Heart right ventricle (tissue), 16 donors: Measurements from ENCODE around the gene EFNA5. TPM values are rescaled to one million over a fixed set of nuclear protein-coding genes. Genes with fewer than 3 reads are reported as not detected.

Experiments
- ATAC-seq, 8 donors: fragments of 200-7000 bp; cut with Tn5 transposase; one replicate each; pipeline ENCODE4 v1.9.1; 2020; ENCODE audit warnings: mild to moderate bottlenecking in 8 of 8, moderate library complexity in 8 of 8, moderate number of reproducible peaks in 1 of 8
- DNase-seq, 2 donors: peaks; one replicate each; pipeline ENCODE4 v3.0.0-alpha.2; 2020
- H3K27ac ChIP-seq, 10 donors: fragments of 200-600 bp; sonication (generic) in 2 of 10; one replicate each; pipeline versions ENCODE4 v1.5.0 to v1.8.0; 2020 to 2022; ENCODE audit warnings: mild to moderate bottlenecking in 3 of 10
- H3K27me3 ChIP-seq, 7 donors: fragments of 200-600 bp; one replicate each; pipeline ENCODE4 v1.8.0; 2021 to 2022; ENCODE audit warnings: mild to moderate bottlenecking in 2 of 7
- H3K36me3 ChIP-seq, 9 donors: fragments of 200-600 bp; sonication (generic) in 1 of 9; one replicate each; pipeline versions ENCODE4 v1.5.0 to v1.8.0; 2020 to 2022; ENCODE audit warnings: mild to moderate bottlenecking in 2 of 9
- H3K4me1 ChIP-seq, 9 donors: fragments of 200-600 bp; sonication (generic) in 1 of 9; one replicate each; pipeline versions ENCODE4 v1.5.0 to v1.8.0; 2020 to 2022; ENCODE audit warnings: mild to moderate bottlenecking in 4 of 9
- H3K4me3 ChIP-seq, 10 donors: fragments of 200-600 bp; sonication (generic) in 2 of 10; one replicate each; pipeline versions ENCODE4 v1.5.0 to v1.8.0; 2020 to 2022; ENCODE audit warnings: mild to moderate bottlenecking in 7 of 10, moderate library complexity in 2 of 10
- H3K9me3 ChIP-seq, 11 donors: fragments of 200-600 bp in 10 of 11; sonication (generic) in 2 of 11; one replicate each; pipeline versions ENCODE4 v1.5.0 to v1.8.0; 2013 to 2022; ENCODE audit warnings: mild to moderate bottlenecking in 2 of 11, control low read depth in 1 of 11, moderate library complexity in 1 of 11
- CTCF ChIP-seq, 9 donors: fragments of 200-600 bp; sonication (generic) in 2 of 9; IDR thresholded peaks; one replicate each; pipeline versions ENCODE4 v1.5.0 to v1.8.0; 2021 to 2022; ENCODE audit warnings: antibody characterized with exemption in 9 of 9, mild to moderate bottlenecking in 5 of 9, moderate library complexity in 1 of 9
- WGBS, 2 donors: extraction: QIAGEN DNeasy Blood & Tissue Kit; methylation state at CpG; one replicate each; pipeline ENCODE4 v1.1.7; 2013; ENCODE audit warnings: inconsistent platforms in 1 of 2; 5-methylcytosine and 5-hydroxymethylcytosine counted together
- intact Hi-C, 10 donors: fragments of 100-400 bp; cut with DNase I; formaldehyde crosslinking; loops; one replicate each; pipeline versions ENCODE4 v1.11.1 to v1.14.2; 2022
- polyA plus RNA-seq, 2 donors: library from polyadenylated mRNA; stranded (reverse); fragments of 200-250 nt; gene quantifications; one replicate each; pipeline ENCODE4 v1.2.3, GENCODE V29; 2013
- total RNA-seq, 10 donors: library from RNA; stranded (reverse); fragmentation: NEBNext Ultra II Directional in 3 of 10; extraction: Animal tissue kit (Norgen Biotek cat#: 25700) in 3 of 10; gene quantifications; one replicate each; pipeline versions ENCODE4 v1.2.1 to v1.2.4, GENCODE V29; 2021 to 2023
- donor health status: Arrhythmogenic right ventricular cardiomyopathy.
- donor health status: ischemic (EF 13 %, LVEDD 7.1; RV severe dilation, severe dysfunction).
- donor health status: healthy with polysubstance abuse.
- donor health status: DM: no; HTN: yes; CAD: no.
- donor health status: DM: no; HTN: no; CAD: no.
- donor health status: ischemic (EF 25% LVEDD 6.9; RV normal size, moderate dysfunction).
- donor health status: ischemic (EF 25% LVEDD 5.7; RV mildly dilated, moderate dysfunction).
- donor health status: healthy.
- donor health status: DM: yes; HTN: yes; CAD: no.
- donor health status: Ischemic cardiomyopathy.
- donor health status: ischemic (EF 35%, LVEDD 5.7; RV mildly dilated, moderate dysfunction).
- donor health status: nonischemic (EF 11% LVEDD 7.7; RV severe dilation, severe dysfunction).
- donor health status: DM: yes; HTN: yes; CAD: no.
- donor health status: PGD.
- donor health status: ischemic (EF 29% LVEDD 5.4; RV normal size, mild dysfunction).
- donor health status: nonischemic (EF 23%, LVEDD 6.1; RV moderate dilation, normal function).

The EFNA5 gene
- total and polyA plus RNA-seq, 12 donors = 6.9 to 49.4 (median 33.9) TPM

DNA sequence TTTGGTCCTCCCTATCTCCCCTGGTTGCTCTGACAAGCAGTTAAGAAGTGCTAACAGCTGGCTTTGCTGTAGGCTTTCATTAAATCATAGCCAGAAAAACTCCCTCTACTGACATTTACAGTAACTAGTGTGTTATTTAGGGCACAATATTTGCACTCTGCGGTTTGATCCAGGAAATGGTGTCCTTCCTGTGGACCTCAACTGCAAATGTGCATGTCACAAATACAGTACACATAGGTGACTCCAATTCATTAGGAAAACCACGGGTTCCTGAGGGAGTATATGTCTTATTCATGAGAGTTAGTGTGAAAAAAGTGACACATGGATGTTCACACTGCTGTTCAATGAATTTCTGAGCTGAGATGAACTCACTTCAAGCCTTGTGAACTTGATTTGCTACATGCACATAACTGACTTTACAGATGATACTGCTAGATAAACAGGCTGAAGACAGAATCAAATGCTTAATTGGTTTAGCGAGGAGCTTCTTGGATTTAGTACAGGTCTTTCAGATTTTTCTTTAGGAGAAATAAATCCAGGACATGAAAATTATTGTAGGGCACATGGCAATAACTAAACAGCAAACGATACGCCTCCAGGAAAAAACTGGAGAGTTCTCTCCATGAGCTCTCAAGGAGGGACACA is 281.5 kb downstream of the EFNA5 start:
- H3K4me1 ChIP-seq = peaks cover 0 to 35% (median 25%) of the 10 kb centered on the region in 9 donors
- DNase-seq (no peak), ATAC-seq (peak; percentile 46 to 90 (median 79))
- TF ChIP-seq CTCF (IDR thresholded peaks at IDR 0.05) = peak in 5 of 9 donors; percentile 17 to 41 (median 36)
- H3K27ac ChIP-seq = peak overlapping the region in 8 of 10 donors; percentile 22 to 74 (median 64)
- no peaks in the 10 kb centered on the region for H3K9me3 ChIP-seq
- H3K36me3 ChIP-seq = no peaks in the 10 kb centered on the region
- 34 to 45% methylated on average over 5 of the region's 5 CpGs for WGBS, 2 donors
- no peak overlapping the region for H3K4me3 ChIP-seq
- intact Hi-C loops = loop anchor here in 3 of 10 donors (2.0 to 10.0 kb wide), 4 partner anchors 182 to 286 kb away; partner anchors contain the start of gene EFNA5 (in 2 of the 3)
- H3K27me3 ChIP-seq = no peaks in the 10 kb centered on the region

DNA sequence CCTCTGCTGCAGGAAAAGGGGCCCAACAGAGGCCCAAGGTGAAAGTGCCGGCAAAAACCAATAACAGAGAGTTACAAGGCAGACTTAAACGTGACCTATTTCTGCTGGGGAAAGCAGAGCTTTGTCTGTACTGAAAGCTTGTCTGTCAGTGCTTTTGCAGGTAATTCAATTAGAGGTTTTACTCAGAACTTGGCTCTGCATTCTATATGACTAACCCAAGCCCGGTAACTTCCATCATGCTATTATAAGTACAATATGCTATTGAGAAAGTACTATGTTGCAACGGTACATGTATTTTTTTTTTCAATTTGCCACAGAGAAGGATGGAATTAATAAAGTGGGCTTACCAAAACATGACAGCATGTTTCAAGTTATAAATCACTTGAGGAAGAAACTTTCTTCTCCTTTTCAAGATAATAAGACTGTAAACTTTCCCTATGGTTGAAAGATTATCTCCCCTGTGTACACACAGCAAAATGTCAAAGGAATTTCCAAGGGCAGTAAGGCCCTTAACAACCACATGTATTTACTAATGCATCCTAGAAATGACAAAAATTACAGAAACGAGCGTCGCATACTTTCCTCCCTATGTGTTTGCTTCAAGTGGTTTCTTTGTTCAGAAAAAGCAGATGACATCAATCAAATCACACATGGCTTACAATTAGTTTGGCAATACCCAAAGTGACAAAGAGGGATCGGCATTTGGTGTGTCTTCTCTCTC is 282.4 kb downstream of the EFNA5 start:
- 17 to 25% methylated on average over 8 of the region's 8 CpGs for WGBS, 2 donors
- intact Hi-C loops = loop anchor here in 3 of 10 donors (2.0 to 10.0 kb wide), 4 partner anchors 182 to 286 kb away; partner anchors contain the start of gene EFNA5 (in 2 of the 3)
- DNase-seq (no peak), ATAC-seq (peak in 7 of 8 donors; percentile 31 to 76 (median 66))
- Histone ChIP-seq H3K4me1 (peaks cover 0 to 35% (median 25%) of the 10 kb centered on the region in 9 donors), H3K27ac (peak overlapping the region in 8 of 10 donors; percentile 25 to 74 (median 64)), H3K36me3 (no peaks in the 10 kb centered on the region), H3K4me3 (no peak overlapping the region), H3K27me3 (no peaks in the 10 kb centered on the region), H3K9me3 (no peaks in the 10 kb centered on the region)
- no peak for TF ChIP-seq CTCF (IDR thresholded peaks at IDR 0.05)

- intact Hi-C loops = loop anchor here in 3 of 10 donors (2.0 to 10.0 kb wide), 4 partner anchors 183 to 287 kb away; partner anchors contain the start of gene EFNA5 (in 2 of the 3)
- no peaks in the 10 kb centered on the region for H3K9me3 ChIP-seq
- no peaks in the 10 kb centered on the region for H3K27me3 ChIP-seq
- H3K4me1 ChIP-seq = peaks cover 0 to 35% (median 25%) of the 10 kb centered on the region in 9 donors
- H3K4me3 ChIP-seq = no peak overlapping the region
- H3K36me3 ChIP-seq = no peaks in the 10 kb centered on the region
- DNase-seq (no peak), ATAC-seq (no peak)
- no peak for TF ChIP-seq CTCF (IDR thresholded peaks at IDR 0.05)
- 77% methylated on average over 6 of the region's 6 CpGs for WGBS, 2 donors
- H3K27ac ChIP-seq = peak overlapping the region in 8 of 10 donors; percentile 25 to 74 (median 64)
Measured at GRCh38 chr5:107387526-107388140, 283.1 kb downstream of the EFNA5 start.

DNA sequence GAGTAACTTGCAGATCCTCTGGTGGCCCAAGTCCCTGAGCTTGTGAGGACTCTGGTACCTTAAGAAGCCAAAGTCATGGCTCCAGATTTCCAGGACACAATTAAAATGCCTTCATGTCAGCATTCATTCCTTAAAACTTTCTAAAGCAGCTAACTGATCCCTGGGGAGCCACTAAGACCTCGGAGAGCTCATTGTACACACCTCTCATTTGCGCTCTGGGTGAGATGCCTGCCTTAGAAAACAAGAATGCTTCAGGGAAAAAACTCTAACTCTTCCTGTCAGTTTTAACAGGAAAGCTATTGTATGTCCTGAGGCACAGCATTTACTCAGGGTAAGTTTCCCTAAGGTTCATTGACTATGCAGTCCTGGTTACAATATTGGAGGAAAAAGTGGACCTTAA is 285.0 kb downstream of the EFNA5 start:
- no peak for ATAC-seq
- intact Hi-C loops = loop anchor here in 3 of 10 donors (10.0 kb wide), 3 partner anchors 189 to 289 kb away; partner anchors contain the start of gene EFNA5 (in 2 of the 3)

More for the DNA sequence above, 285.0 kb downstream of the EFNA5 start:
- Histone ChIP-seq H3K36me3 (no peaks in the 10 kb centered on the region), H3K27me3 (no peaks in the 10 kb centered on the region), H3K27ac (no peak overlapping the region), H3K9me3 (no peaks in the 10 kb centered on the region), H3K4me3 (no peak overlapping the region), H3K4me1 (peaks cover 0 to 41% (median 26%) of the 10 kb centered on the region in 9 donors)
- 86 to 94% methylated on average over 2 of the region's 2 CpGs for WGBS, 2 donors
- TF ChIP-seq CTCF (IDR thresholded peaks at IDR 0.05) = no peak
- no peak for DNase-seq
